ENCODE results near the gene CTTN.
"Not testable (repeated sequence)": the region's sequence is repeated elsewhere in the genome, so short reads cannot be mapped to it uniquely, and the experiment has no call there.

The CTTN gene

GRCh38 chr11:70381872-70382861 lies 16.2 kb upstream of the CTTN start:
- no peak for DNase-seq

DNA sequence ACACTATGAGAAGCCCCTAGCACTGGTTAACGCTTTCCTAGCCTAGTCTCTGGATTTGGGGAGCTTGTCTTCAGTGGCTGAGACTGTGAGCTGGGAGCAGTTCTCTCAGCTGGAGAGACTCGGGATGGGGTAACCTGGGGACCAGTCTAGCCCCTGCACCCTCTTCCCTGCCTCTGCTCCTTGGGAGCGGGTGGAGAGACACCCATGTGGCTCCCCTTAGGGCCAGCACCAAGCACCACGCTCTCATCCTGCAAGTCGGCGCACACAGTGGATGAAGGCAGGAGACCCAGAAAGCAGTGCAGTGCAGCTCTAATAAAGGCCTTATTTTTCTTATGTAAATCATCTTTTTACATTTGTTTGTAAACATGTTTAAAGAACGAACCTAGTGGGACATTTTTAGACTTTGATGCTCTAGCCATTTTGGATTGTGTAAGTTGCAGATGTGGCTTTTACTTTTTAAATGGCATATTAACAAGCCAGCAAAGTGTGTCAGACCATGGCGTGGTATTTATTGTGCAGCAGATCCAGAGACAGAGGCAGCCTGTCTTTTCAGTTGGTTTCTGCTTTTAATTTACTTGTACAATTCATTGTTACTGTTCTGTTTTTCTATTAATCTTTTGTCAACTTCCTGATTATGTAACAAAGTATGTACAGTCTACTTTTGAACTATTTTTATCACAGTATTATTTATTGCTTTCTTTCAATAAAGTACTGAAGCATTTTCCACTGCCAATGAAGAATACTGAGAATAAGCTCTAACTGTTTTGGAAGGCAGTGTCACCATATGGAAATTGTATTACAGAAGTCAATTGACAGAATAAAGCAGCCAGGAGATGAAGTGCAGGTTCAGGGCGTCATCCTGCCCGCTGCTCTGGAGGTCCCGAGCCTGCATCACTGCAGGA lies 14.4 kb upstream of the CTTN start:
- no peak for DNase-seq

DNA sequence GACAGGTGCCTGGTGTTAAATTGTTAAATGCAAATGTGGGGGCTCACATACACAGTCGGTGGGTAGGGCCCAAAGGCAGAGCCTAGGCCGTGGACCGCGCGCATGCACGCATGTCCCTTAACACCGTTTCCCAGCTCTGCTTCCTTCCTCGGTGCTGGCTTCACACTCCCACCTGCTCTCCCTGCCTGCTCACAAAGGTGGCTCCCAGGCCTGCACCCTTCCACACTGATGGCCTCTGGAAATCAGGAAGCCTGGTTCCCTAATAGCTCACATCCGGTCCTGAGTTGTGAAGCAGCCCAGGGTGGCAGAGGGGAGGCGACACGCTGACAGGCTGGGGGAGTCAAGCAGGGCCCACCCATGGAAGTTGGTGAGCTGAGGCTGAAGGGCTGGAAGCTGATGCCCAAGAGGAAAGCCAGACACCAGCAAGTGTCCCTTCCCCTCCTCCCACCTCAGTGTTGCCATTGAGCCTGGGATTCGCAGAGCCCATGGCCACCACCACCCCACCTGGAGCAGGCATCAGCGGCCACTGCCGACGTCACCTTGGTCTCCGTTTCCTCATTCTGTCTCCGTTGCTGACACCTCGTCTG lies 13.7 kb upstream of the CTTN start:
- DNase-seq = no peak

DNA sequence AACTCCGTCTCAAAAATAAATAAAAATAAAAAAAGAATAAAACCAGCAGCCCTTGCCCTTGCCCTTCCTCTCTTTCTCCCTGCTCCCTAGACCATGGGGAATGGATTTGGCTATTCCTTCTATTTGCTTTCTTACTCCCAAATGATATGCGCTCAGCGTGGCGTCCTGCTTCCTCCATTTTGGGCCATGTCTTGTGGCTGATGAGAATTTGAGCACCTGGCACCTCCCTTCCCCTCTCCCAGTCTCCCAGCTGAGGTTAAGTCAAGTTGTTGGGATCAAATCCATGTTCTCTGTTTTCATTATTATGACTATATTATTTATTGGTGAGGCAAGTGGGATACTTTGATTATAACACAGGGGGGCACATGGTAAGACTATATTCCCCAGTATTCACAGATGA lies 10.8 kb upstream of the CTTN start:
- DNase-seq = no peak

DNA sequence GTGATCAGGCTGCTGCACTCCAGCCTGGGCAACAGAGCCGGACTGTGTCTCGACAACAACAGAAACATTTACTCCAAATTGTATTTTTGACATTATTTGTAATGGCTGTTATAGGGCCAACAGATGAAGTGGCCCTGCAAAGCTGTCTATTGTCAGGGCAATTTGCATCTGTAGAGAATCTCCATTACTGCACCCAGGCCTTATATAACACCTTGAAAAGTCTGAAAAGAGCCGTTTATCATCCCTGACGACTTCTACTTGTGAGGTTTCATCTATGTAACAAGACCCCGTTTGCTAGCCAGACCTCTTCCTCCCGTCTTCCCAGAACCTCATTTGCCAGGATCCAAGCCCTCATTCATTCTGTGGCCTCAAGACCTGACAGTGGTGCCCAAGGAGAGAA lies 9.1 kb upstream of the CTTN start:
- DNase-seq = no peak

GRCh38 chr11:70390882-70391281 lies 7.4 kb upstream of the CTTN start:
- not testable (repeated sequence) for DNase-seq

DNA sequence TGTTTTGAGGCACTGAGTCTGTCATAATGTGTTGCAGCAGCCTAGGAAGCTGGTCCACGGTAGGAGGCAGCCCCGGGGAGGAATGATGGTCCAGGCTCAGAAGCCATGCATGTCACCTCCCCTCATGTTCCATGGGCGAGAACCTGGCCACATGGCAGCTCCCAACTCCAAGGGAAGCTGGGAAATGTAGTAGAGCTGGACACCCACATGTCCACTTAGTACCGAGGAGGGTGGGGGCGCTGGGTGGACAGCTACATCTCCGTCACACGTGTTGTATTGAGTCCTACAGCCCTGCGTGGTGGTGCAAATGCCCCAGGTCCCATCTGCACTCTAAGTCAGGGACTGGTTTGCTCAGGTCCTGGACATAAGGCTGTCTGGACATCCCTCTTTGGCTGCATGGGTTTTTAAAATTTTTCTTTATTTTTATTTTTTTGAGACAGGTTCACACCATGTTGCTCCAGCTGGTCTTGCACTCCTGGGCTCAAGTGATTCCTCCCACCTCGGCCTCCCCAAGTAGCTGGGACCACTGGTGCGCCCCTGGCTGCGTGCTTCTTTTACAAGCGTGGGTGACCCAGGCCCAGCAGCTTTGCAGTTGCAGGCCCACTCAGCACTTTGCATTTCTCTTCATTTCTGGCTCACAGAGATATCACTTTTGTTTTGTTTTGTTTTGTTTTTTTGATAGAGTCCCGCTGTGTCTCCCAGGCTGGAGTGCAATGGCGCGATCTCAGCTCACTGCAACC lies 3.9 kb upstream of the CTTN start:
- no peak for DNase-seq

- no peak for DNase-seq
Observed at GRCh38 chr11:70397336-70397982, 870 bp upstream of the CTTN start.

DNA sequence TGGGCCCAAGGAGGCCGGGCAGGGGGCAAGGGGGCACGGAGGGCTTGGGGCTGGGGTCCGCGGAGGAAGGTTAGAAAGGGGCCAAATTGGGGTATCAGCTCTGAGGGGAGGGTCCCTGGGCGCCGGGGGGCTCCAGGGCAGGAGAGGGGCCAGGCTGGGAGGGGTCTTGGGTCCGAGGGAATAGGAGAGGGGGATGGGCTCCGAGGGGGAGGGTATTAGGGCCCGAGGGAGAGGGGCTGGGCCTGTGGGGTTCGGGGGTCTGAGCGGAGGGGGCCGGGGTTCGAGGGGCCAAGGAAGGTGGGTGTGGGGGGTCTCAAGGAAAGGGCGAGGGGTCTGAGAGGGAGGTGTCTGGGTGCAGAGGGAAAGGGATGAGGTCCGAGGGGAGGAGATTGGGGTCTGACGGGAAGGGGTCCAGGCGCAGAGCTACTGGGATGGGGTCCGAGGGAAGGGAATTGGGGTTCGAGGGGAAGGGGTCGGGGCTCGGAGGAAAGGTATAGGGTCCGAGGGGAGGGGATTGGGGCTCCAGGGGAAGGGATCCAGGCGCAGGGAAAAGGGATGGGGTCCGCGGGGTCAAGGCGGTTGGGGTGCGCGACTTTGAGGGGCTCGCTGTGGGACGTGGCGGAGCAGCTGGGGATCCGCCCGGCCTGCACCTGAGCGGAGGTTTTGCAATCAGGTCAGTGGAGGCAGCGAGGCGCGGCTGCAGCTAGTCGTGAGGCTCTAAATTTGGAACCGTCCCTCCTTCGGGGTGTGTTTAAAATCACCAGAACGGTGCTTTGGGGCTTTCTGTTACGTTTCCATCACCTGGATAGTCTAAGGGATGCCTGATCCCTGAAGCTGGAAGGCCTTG lies 728 bp downstream of the CTTN start:
- no peak for DNase-seq

DNA sequence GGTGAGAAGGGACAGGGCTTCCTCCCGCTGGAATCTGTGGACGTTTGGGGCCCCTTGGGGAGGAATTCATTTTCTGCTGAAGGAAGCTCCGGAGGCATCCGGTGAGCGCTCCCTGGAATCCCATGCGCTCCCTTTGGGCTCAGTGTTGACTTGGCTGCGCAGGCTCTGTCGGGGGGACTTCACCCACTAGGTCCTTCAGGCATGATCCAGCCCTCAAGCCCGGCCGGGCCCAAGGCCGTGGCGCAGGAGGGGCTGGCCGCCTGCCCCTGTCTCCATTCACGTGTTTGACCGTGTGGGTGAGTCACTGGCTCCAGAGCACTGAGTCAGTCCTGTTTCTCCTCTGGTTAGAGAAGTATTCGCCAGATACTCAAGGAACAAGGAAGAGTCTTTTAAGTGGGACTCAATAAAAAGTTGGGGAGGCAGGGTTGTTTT lies 1.4 kb downstream of the CTTN start:
- no peak for DNase-seq

- DNase-seq = no peak
Observed at GRCh38 chr11:70400643-70401042, 2.3 kb downstream of the CTTN start.

DNA sequence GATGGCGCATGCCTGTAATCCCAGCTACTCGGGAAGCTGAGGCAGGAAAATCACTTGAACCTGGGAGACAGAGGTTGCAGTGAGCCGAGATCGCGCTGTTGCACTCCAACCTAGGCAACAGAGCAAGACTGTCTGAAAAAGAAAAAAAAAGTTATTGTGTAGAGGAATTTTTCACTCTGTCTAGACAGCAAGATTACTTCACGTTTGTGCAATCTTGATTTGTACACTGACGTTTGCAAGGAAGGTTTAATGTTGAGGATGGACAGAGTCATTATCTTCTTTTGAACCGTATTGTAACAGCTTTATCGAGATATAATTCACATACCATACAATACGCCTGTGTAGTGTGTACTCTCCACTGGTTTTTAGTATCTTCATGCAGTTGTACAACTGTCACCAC lies 3.7 kb downstream of the CTTN start:
- no peak for DNase-seq

- no peak for DNase-seq
Observed at GRCh38 chr11:70402685-70403084, 4.4 kb downstream of the CTTN start.

- DNase-seq = no peak
Observed at GRCh38 chr11:70404244-70404643, 5.9 kb downstream of the CTTN start.

- DNase-seq = no peak
Observed at GRCh38 chr11:70405679-70406395, 7.5 kb downstream of the CTTN start.

- DNase-seq = no peak
Observed at GRCh38 chr11:70407121-70407520, 8.8 kb downstream of the CTTN start.

DNA sequence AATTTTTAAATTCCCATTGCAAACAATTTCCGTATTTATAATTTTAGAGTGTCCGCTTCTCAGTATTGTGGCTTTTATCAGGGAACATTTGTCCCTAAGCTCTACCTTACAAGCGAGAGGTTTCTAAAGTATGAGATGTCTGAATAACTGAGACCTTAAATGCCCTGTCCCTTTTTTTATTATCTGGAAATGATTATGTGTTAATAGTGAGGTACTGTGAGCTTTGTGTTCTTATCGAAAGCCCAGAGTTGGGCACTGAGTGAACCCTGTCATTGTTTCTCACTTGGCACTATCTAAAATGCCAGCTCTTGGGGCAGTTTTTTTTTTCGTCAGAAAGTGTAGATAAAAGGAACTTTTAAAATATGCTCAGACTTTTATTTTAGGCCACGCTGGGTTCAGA lies 9.5 kb downstream of the CTTN start:
- no peak for DNase-seq

GRCh38 chr11:70408326-70408725 lies 10.0 kb downstream of the CTTN start:
- not testable (repeated sequence) for DNase-seq

GRCh38 chr11:70409437-70409836 lies 11.1 kb downstream of the CTTN start:
- no peak for DNase-seq

DNA sequence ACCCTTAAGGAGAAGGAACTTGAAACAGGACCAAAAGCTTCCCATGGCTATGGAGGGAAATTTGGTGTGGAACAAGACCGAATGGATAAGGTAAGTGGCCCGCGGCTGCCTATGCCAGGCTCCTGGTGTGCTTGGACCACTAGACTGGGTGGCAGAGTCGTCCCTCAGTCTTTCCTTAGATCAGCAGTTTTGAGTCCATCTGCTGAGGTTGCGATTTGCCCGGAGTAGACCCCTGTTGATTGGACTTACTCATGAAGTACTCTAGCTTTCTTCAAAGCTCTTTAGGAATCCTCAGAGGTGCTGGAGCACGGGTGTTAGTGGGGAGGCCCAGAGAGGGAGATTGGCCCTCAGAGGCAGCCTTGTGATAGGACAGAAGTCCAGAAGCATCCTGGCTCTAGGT lies 11.5 kb downstream of the CTTN start:
- DNase-seq = no peak
